Natural killer cell (primary cell): ENCODE data around the gene MFSD1. TPM values are rescaled to one million over a fixed set of nuclear protein-coding genes. Genes with fewer than 3 reads are reported as not detected.

ENCODE experiments used
- ATAC-seq, 3 donors: fragments of 150-1000 bp in 2 of 3; fragments of 200-7000 bp in 1 of 3; cut with Tn5 transposase; 1 replicate in 1 of 3; 2 replicates in 2 of 3; pipeline ENCODE4 v1.10.0; 2021; ENCODE audit warnings: mild to moderate bottlenecking in 2 of 3, moderate library complexity in 2 of 3
- DNase-seq, 2 donors: peaks; one replicate each; pipeline versions ENCODE4 v3.0.0 to v3.0.0-alpha.2; 2013 to 2021; ENCODE audit warnings: mixed read lengths in 1 of 2
- H3K27ac ChIP-seq: one replicate; pipeline ENCODE4 v1.5.1; 2013; ENCODE audit warnings: mild to moderate bottlenecking, low read length
- H3K27me3 ChIP-seq: one replicate; pipeline ENCODE4 v1.6.1; 2013; ENCODE audit warnings: low read length; ENCODE audit not compliant: control insufficient read depth, insufficient read depth
- H3K36me3 ChIP-seq: one replicate; pipeline ENCODE4 v1.6.1; 2013; ENCODE audit warnings: low read length; ENCODE audit not compliant: control insufficient read depth, insufficient read depth
- H3K4me1 ChIP-seq: one replicate; pipeline ENCODE4 v1.6.1; 2013; ENCODE audit warnings: low read length; ENCODE audit not compliant: control insufficient read depth, insufficient read depth
- H3K4me3 ChIP-seq: one replicate; pipeline ENCODE4 v1.5.1; 2013; ENCODE audit warnings: low read length
- H3K9me3 ChIP-seq: one replicate; pipeline ENCODE4 v1.6.1; 2013; ENCODE audit warnings: low read length; ENCODE audit not compliant: control insufficient read depth, insufficient read depth
- H3K27ac Mint-ChIP-seq, 2 donors: one replicate each; pipeline ENCODE4 v1.8.0; 2022; ENCODE audit warnings: mild to moderate bottlenecking in 2 of 2, mixed read lengths in 2 of 2, moderate library complexity in 1 of 2
- H3K27me3 Mint-ChIP-seq, 2 donors: one replicate each; pipeline ENCODE4 v1.8.0; 2022; ENCODE audit warnings: low read depth in 2 of 2, mixed read lengths in 2 of 2
- H3K36me3 Mint-ChIP-seq: one replicate; pipeline ENCODE4 v1.8.0; 2022; ENCODE audit warnings: mixed read lengths
- H3K4me1 Mint-ChIP-seq, 2 donors: one replicate each; pipeline ENCODE4 v1.8.0; 2022; ENCODE audit warnings: mixed read lengths in 2 of 2
- H3K4me3 Mint-ChIP-seq: one replicate; pipeline ENCODE4 v1.8.0; 2022; ENCODE audit warnings: mild to moderate bottlenecking, moderate library complexity, mixed read lengths
- H3K9me3 Mint-ChIP-seq, 2 donors: one replicate each; pipeline ENCODE4 v1.8.0; 2022; ENCODE audit warnings: mixed read lengths in 2 of 2
- CTCF ChIP-seq: fragments of 200-600 bp; IDR thresholded peaks from one replicate; pipeline ENCODE4 v1.8.0; 2022; ENCODE audit warnings: antibody characterized with exemption
- WGBS: methylation state at CpG from one replicate; pipeline ENCODE4 v1.1.7; 2013; ENCODE audit warnings: missing lambda C conversion rate; ENCODE audit not compliant: insufficient coverage; 5-methylcytosine and 5-hydroxymethylcytosine counted together
- intact Hi-C: fragments of 100-400 bp; cut with micrococcal nuclease; formaldehyde crosslinking; loops from one replicate; pipeline ENCODE4 v1.14.2; 2022
- total RNA-seq, 4 donors: library from RNA; stranded (reverse); fragments of 120-200 nt in 1 of 4; gene quantifications; one replicate each; pipeline versions ENCODE4 v1.2.3 to v1.2.4, GENCODE V29; 2013 to 2022

The MFSD1 gene
- total RNA-seq, 3 donors from 2014 or later (not counting 1 experiment from before 2014, with no cell fraction given), result 27.3 to 37.3 (median 33.6) TPM

GRCh38 chr3:158769952-158770740 is 31.7 kb upstream of the MFSD1 start:
- no peaks in the 10 kb centered on the region for H3K36me3 ChIP-seq
- no peaks in the 10 kb centered on the region for H3K4me1 ChIP-seq
- H3K4me1 Mint-ChIP-seq, result no peaks in the 10 kb centered on the region
- no peaks in the 10 kb centered on the region for H3K36me3 Mint-ChIP-seq
- H3K27me3 ChIP-seq, result no peaks in the 10 kb centered on the region
- intact Hi-C loops, result no loop called here
- WGBS, result 89% methylated on average over 6 of the region's 10 CpGs
- H3K27ac ChIP-seq, result no peak overlapping the region
- H3K4me3 ChIP-seq, result no peak overlapping the region
- ATAC-seq (no peak), DNase-seq (no peak)
- no peak overlapping the region for H3K27ac Mint-ChIP-seq
- no peaks in the 10 kb centered on the region for H3K27me3 Mint-ChIP-seq
- H3K9me3 Mint-ChIP-seq, result no peaks in the 10 kb centered on the region
- no peak for TF ChIP-seq CTCF
- no peaks in the 10 kb centered on the region for H3K9me3 ChIP-seq
- H3K4me3 Mint-ChIP-seq, result no peak overlapping the region

GRCh38 chr3:158770741-158771350 is 31.0 kb upstream of the MFSD1 start:
- Histone ChIP-seq H3K27me3 (no peaks in the 10 kb centered on the region), H3K36me3 (no peaks in the 10 kb centered on the region), H3K4me3 (no peak overlapping the region), H3K27ac (no peak overlapping the region), H3K4me1 (no peaks in the 10 kb centered on the region), H3K9me3 (no peaks in the 10 kb centered on the region)
- no peak overlapping the region for H3K27ac Mint-ChIP-seq
- intact Hi-C loops, result no loop called here
- H3K4me3 Mint-ChIP-seq, result no peak overlapping the region
- no peaks in the 10 kb centered on the region for H3K9me3 Mint-ChIP-seq
- no peaks in the 10 kb centered on the region for H3K4me1 Mint-ChIP-seq
- DNase-seq, result no peak
- H3K27me3 Mint-ChIP-seq, result no peaks in the 10 kb centered on the region
- ATAC-seq, result no peak
- H3K36me3 Mint-ChIP-seq, result no peaks in the 10 kb centered on the region
- no peak for TF ChIP-seq CTCF
- 85% methylated on average over 4 of the region's 4 CpGs for WGBS

- H3K36me3 ChIP-seq, result no peaks in the 10 kb centered on the region
- intact Hi-C loops, result no loop called here
- DNase-seq (no peak), ATAC-seq (peak in 1 of 3 donors; percentile 27)
- no peaks in the 10 kb centered on the region for H3K4me1 ChIP-seq
- H3K9me3 Mint-ChIP-seq, result no peaks in the 10 kb centered on the region
- no peaks in the 10 kb centered on the region for H3K36me3 Mint-ChIP-seq
- no peak overlapping the region for H3K4me3 ChIP-seq
- no peak overlapping the region for H3K27ac ChIP-seq
- no peaks in the 10 kb centered on the region for H3K27me3 Mint-ChIP-seq
- no peak overlapping the region for H3K27ac Mint-ChIP-seq
- H3K9me3 ChIP-seq, result no peaks in the 10 kb centered on the region
- WGBS, result 90% methylated on average over 1 of the region's 1 CpG
- no peak overlapping the region for H3K4me3 Mint-ChIP-seq
- no peaks in the 10 kb centered on the region for H3K27me3 ChIP-seq
- no peaks in the 10 kb centered on the region for H3K4me1 Mint-ChIP-seq
- TF ChIP-seq CTCF, result no peak
These were observed 30.3 kb upstream of the MFSD1 start for GRCh38 chr3:158771577-158771976.
